Stimulated activated CD8-positive, alpha-beta memory T cell treated with anti-CD3 and anti-CD28 coated beads, Interleukin-4, amount 100 ng/mL, for 24 hours (primary cell): ENCODE measurements around the gene BAHCC1.

Experiments used
- DNase-seq: peaks from one replicate; pipeline ENCODE4 v3.0.0-alpha.2; 2020; ENCODE audit warnings: low read depth

BAHCC1 gene

GRCh38 chr17:81386646-81387099, 8.6 kb upstream of the BAHCC1 start:
- DNase-seq: no peak

GRCh38 chr17:81387100-81388090, 7.9 kb upstream of the BAHCC1 start:
- no peak for DNase-seq

- no peak for DNase-seq
Measured at GRCh38 chr17:81388091-81388611, 7.1 kb upstream of the BAHCC1 start.

GRCh38 chr17:81388612-81389367, 6.5 kb upstream of the BAHCC1 start:
- DNase-seq: no peak

GRCh38 chr17:81389585-81389984, 5.7 kb upstream of the BAHCC1 start:
- no peak for DNase-seq

- no peak for DNase-seq
Measured at GRCh38 chr17:81390029-81390872, 5.0 kb upstream of the BAHCC1 start.

- no peak for DNase-seq
Measured at GRCh38 chr17:81390873-81391255, 4.4 kb upstream of the BAHCC1 start.

GRCh38 chr17:81391293-81391935, 3.8 kb upstream of the BAHCC1 start:
- DNase-seq: no peak

- DNase-seq: no peak
Measured at GRCh38 chr17:81391936-81392908, 3.0 kb upstream of the BAHCC1 start.

- DNase-seq: no peak
Measured at GRCh38 chr17:81392909-81393654, 2.2 kb upstream of the BAHCC1 start.

- peak; percentile 59 for DNase-seq
Measured at GRCh38 chr17:81393684-81394376, 1.4 kb upstream of the BAHCC1 start.

- DNase-seq: no peak
Measured at GRCh38 chr17:81394377-81394920, 808 bp upstream of the BAHCC1 start.

- DNase-seq: no peak
Measured at GRCh38 chr17:81395600-81396277, 482 bp downstream of the BAHCC1 start.

GRCh38 chr17:81396278-81396721, 1.0 kb downstream of the BAHCC1 start:
- no peak for DNase-seq

- DNase-seq: no peak
Measured at GRCh38 chr17:81396722-81397313, 1.6 kb downstream of the BAHCC1 start.

GRCh38 chr17:81397314-81398175, 2.3 kb downstream of the BAHCC1 start:
- DNase-seq: no peak
